ENCODE results near the gene NHLH2.

The NHLH2 gene

GRCh38 chr1:115840605-115841460 is at the start of gene NHLH2:
NHLH2 (minus strand) TSS chr1:115841126; CDS start chr1:115838372, 2,754 bp downstream.
- DNase-seq (ENCODE audit: low read depth in 2 of 2) = no peak

GRCh38 chr1:115890580-115890979 is 49.7 kb upstream of the NHLH2 start:
- DNase-seq (ENCODE audit: low read depth in 2 of 2) = no peak

GRCh38 chr1:115888976-115889375 is 48.0 kb upstream of the NHLH2 start:
- no peak for DNase-seq (ENCODE audit: low read depth in 2 of 2)

GRCh38 chr1:115882913-115883902 is 42.3 kb upstream of the NHLH2 start:
- no peak for DNase-seq (ENCODE audit: low read depth in 2 of 2)

- DNase-seq (ENCODE audit: low read depth in 2 of 2) = no peak
Observed at GRCh38 chr1:115880981-115881672, 40.2 kb upstream of the NHLH2 start.

- no peak for DNase-seq (ENCODE audit: low read depth in 2 of 2)
Observed at GRCh38 chr1:115879977-115880376, 39.1 kb upstream of the NHLH2 start.

GRCh38 chr1:115877511-115877910 is 36.6 kb upstream of the NHLH2 start:
- DNase-seq (ENCODE audit: low read depth in 2 of 2) = no peak

GRCh38 chr1:115874904-115875303 is 34.0 kb upstream of the NHLH2 start:
- no peak for DNase-seq (ENCODE audit: low read depth in 2 of 2)

- no peak for DNase-seq (ENCODE audit: low read depth in 2 of 2)
Observed at GRCh38 chr1:115874497-115874896, 33.6 kb upstream of the NHLH2 start.

- no peak for DNase-seq (ENCODE audit: low read depth in 2 of 2)
Observed at GRCh38 chr1:115873184-115873583, 32.3 kb upstream of the NHLH2 start.

GRCh38 chr1:115869064-115869463 is 28.1 kb upstream of the NHLH2 start:
- no peak for DNase-seq (ENCODE audit: low read depth in 2 of 2)

GRCh38 chr1:115867216-115867615 is 26.3 kb upstream of the NHLH2 start:
- no peak for DNase-seq (ENCODE audit: low read depth in 2 of 2)

- no peak for DNase-seq (ENCODE audit: low read depth in 2 of 2)
Observed at GRCh38 chr1:115865704-115866380, 24.9 kb upstream of the NHLH2 start.

- DNase-seq (ENCODE audit: low read depth in 2 of 2) = no peak
Observed at GRCh38 chr1:115862403-115862802, 21.5 kb upstream of the NHLH2 start.

- no peak for DNase-seq (ENCODE audit: low read depth in 2 of 2)
Observed at GRCh38 chr1:115854005-115854404, 13.1 kb upstream of the NHLH2 start.

- no peak for DNase-seq (ENCODE audit: low read depth in 2 of 2)
Observed at GRCh38 chr1:115850937-115851336, 10.0 kb upstream of the NHLH2 start.

- DNase-seq (ENCODE audit: low read depth in 2 of 2) = no peak
Observed at GRCh38 chr1:115847787-115848186, 6.9 kb upstream of the NHLH2 start.

- DNase-seq (ENCODE audit: low read depth in 2 of 2) = no peak
Observed at GRCh38 chr1:115842948-115843347, 2.0 kb upstream of the NHLH2 start.

- no peak for DNase-seq (ENCODE audit: low read depth in 2 of 2)
Observed at GRCh38 chr1:115839679-115840237, 1.2 kb downstream of the NHLH2 start.

- no peak for DNase-seq (ENCODE audit: low read depth in 2 of 2)
Observed at GRCh38 chr1:115839029-115839678, 1.8 kb downstream of the NHLH2 start.

Measured in stimulated activated CD8-positive, alpha-beta memory T cell treated with anti-CD3 and anti-CD28 coated beads, Interleukin-15, amount 100 ng/mL, for 48 hours (primary cell).